ENCODE results near the gene SNRPA. TPM values are rescaled to one million over a fixed set of nuclear protein-coding genes. Genes with fewer than 3 reads are reported as not detected.

The SNRPA gene
- total and polyA plus RNA-seq, 2 of the 13 experiments (the other 11 are each of a cell fraction or from before 2014, with no cell fraction given) = 59.6 to 162 TPM

DNA sequence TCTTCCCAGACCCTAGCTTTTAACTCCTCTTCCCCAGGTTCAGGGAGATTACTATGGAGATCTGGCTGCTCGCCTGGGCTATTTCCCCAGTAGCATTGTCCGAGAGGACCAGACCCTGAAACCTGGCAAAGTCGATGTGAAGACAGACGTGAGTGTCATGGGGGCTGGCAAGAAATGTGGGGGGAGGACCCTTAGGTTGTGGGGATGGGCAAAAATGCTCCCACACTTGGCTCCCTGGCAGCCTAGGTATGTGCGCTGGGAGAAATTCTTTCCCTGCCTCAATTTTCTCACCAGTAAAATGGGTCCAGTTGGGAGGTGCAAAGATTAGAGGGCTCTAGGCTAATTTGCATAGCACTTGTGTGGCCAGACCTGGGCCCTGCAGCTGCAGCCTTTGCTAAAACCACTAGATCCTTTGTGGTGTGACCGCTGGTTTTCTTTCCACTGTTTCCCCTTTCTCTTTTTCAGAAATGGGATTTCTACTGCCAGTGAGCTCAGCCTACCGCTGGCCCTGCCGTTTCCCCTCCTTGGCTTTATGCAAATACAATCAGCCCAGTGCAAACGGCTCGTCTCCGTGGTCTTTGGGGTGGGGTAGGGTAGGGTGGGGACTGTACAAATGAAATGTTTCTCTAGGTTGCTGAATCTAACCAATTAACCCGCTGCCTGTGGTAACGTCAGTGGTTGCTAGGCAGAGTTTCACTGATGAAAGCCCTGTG is 26.1 kb downstream of the SNRPA start (continued):
- TF ChIP-seq FOXC1 (CRISPR knock-in tag; IDR thresholded peaks at IDR 0.05; ENCODE audit: borderline replicate concordance) = peak; percentile 49; the same call in 1 of the 2 replicates
- 0 out of 2 replicates have a peak, but pooled peaks have one; percentile 14 for TF ChIP-seq HNF4A (CRISPR knock-in tag; IDR thresholded peaks at IDR 0.05)
- TF ChIP-seq, protein P1, sequence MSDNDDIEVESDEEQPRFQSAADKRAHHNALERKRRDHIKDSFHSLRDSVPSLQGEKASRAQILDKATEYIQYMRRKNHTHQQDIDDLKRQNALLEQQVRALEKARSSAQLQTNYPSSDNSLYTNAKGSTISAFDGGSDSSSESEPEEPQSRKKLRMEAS (IDR thresholded peaks at IDR 0.05) = 0 out of 2 replicates have a peak, but pooled peaks have one; percentile 25
- TF ChIP-seq ATF1 (CRISPR knock-in tag; IDR thresholded peaks at IDR 0.05) = peak; percentile 95
- TF ChIP-seq GZF1 (CRISPR knock-in tag; IDR thresholded peaks at IDR 0.05) = no peak
- TF ChIP-seq ZNF577 (CRISPR knock-in tag; IDR thresholded peaks at IDR 0.05; ENCODE audit: borderline replicate concordance, low read depth) = no peak
- TF ChIP-seq FOSL2 (CRISPR knock-in tag; IDR thresholded peaks at IDR 0.05) = no peak
- TF ChIP-seq ZNF136 (CRISPR knock-in tag; IDR thresholded peaks at IDR 0.05; ENCODE audit: low read depth) = 0 out of 2 replicates have a peak, but pooled peaks have one; percentile 14
- TF ChIP-seq ZNF746 (CRISPR knock-in tag; IDR thresholded peaks at IDR 0.05) = no peak
- peak; percentile 15; the same call in 1 of the 2 replicates for TF ChIP-seq ZMYM4 (CRISPR knock-in tag; IDR thresholded peaks at IDR 0.05)
- 0 out of 2 replicates have a peak, but pooled peaks have one; percentile 22 for TF ChIP-seq PHF8 (CRISPR knock-in tag; IDR thresholded peaks at IDR 0.05)
- TF ChIP-seq, protein P2, sequence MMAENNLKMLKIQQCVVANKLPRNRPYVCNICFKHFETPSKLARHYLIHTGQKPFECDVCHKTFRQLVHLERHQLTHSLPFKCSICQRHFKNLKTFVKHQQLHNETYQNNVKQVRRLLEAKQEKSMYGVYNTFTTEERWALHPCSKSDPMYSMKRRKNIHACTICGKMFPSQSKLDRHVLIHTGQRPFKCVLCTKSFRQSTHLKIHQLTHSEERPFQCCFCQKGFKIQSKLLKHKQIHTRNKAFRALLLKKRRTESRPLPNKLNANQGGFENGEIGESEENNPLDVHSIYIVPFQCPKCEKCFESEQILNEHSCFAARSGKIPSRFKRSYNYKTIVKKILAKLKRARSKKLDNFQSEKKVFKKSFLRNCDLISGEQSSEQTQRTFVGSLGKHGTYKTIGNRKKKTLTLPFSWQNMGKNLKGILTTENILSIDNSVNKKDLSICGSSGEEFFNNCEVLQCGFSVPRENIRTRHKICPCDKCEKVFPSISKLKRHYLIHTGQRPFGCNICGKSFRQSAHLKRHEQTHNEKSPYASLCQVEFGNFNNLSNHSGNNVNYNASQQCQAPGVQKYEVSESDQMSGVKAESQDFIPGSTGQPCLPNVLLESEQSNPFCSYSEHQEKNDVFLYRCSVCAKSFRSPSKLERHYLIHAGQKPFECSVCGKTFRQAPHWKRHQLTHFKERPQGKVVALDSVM (CRISPR knock-in tag; IDR thresholded peaks at IDR 0.05) = 0 out of 2 replicates have a peak, but pooled peaks have one; percentile 21
- TF ChIP-seq, protein P3, sequence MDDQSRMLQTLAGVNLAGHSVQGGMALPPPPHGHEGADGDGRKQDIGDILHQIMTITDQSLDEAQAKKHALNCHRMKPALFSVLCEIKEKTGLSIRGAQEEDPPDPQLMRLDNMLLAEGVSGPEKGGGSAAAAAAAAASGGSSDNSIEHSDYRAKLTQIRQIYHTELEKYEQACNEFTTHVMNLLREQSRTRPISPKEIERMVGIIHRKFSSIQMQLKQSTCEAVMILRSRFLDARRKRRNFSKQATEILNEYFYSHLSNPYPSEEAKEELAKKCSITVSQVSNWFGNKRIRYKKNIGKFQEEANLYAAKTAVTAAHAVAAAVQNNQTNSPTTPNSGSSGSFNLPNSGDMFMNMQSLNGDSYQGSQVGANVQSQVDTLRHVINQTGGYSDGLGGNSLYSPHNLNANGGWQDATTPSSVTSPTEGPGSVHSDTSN (CRISPR knock-in tag; IDR thresholded peaks at IDR 0.05; ENCODE audit: borderline replicate concordance) = no peak
- no peak for TF ChIP-seq ZNF432 (CRISPR knock-in tag; IDR thresholded peaks at IDR 0.05; ENCODE audit: borderline replicate concordance)
- TF ChIP-seq ZNF788 (CRISPR knock-in tag; IDR thresholded peaks at IDR 0.05; ENCODE audit: borderline replicate concordance) = 0 out of 2 replicates have a peak, but pooled peaks have one; percentile 18
- TF ChIP-seq, protein P4, sequence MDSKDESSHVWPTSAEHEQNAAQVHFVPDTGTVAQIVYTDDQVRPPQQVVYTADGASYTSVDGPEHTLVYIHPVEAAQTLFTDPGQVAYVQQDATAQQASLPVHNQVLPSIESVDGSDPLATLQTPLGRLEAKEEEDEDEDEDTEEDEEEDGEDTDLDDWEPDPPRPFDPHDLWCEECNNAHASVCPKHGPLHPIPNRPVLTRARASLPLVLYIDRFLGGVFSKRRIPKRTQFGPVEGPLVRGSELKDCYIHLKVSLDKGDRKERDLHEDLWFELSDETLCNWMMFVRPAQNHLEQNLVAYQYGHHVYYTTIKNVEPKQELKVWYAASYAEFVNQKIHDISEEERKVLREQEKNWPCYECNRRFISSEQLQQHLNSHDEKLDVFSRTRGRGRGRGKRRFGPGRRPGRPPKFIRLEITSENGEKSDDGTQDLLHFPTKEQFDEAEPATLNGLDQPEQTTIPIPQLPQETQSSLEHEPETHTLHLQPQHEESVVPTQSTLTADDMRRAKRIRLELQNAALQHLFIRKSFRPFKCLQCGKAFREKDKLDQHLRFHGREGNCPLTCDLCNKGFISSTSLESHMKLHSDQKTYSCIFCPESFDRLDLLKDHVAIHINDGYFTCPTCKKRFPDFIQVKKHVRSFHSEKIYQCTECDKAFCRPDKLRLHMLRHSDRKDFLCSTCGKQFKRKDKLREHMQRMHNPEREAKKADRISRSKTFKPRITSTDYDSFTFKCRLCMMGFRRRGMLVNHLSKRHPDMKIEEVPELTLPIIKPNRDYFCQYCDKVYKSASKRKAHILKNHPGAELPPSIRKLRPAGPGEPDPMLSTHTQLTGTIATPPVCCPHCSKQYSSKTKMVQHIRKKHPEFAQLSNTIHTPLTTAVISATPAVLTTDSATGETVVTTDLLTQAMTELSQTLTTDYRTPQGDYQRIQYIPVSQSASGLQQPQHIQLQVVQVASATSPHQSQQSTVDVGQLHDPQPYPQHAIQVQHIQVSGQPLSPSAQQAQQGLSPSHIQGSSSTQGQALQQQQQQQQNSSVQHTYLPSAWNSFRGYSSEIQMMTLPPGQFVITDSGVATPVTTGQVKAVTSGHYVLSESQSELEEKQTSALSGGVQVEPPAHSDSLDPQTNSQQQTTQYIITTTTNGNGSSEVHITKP (CRISPR knock-in tag; IDR thresholded peaks at IDR 0.05; ENCODE audit: low read depth) = no peak
- TF ChIP-seq GATAD1 (CRISPR knock-in tag; IDR thresholded peaks at IDR 0.05) = no peak
- TF ChIP-seq ZNF501 (CRISPR knock-in tag; IDR thresholded peaks at IDR 0.05) = no peak
- TF ChIP-seq, protein P5, sequence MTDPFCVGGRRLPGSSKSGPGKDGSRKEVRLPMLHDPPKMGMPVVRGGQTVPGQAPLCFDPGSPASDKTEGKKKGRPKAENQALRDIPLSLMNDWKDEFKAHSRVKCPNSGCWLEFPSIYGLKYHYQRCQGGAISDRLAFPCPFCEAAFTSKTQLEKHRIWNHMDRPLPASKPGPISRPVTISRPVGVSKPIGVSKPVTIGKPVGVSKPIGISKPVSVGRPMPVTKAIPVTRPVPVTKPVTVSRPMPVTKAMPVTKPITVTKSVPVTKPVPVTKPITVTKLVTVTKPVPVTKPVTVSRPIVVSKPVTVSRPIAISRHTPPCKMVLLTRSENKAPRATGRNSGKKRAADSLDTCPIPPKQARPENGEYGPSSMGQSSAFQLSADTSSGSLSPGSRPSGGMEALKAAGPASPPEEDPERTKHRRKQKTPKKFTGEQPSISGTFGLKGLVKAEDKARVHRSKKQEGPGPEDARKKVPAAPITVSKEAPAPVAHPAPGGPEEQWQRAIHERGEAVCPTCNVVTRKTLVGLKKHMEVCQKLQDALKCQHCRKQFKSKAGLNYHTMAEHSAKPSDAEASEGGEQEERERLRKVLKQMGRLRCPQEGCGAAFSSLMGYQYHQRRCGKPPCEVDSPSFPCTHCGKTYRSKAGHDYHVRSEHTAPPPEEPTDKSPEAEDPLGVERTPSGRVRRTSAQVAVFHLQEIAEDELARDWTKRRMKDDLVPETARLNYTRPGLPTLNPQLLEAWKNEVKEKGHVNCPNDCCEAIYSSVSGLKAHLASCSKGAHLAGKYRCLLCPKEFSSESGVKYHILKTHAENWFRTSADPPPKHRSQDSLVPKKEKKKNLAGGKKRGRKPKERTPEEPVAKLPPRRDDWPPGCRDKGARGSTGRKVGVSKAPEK (CRISPR knock-in tag; IDR thresholded peaks at IDR 0.05; ENCODE audit: borderline replicate concordance) = no peak

All from HepG2 (cell line).